HEK293 (cell line): ENCODE measurements around the gene AADACL3.
"Not testable (repeated sequence)": the region's sequence is repeated elsewhere in the genome, so short reads cannot be mapped to it uniquely, and the experiment has no call there.

Experiments used
- CTCF ChIA-PET: fragments of 350-600 bp; formaldehyde crosslinking; extraction: SDS; loops from one replicate; lab custom pipeline; 2021; ENCODE audit warnings: antibody characterized with exemption; lab: Yijun Ruan, JAX
- POLR2A ChIA-PET: fragments of 300-600 bp; formaldehyde crosslinking; extraction: SDS; loops from one replicate; lab custom pipeline; 2020; ENCODE audit warnings: antibody characterized with exemption, inconsistent platforms; lab: Yijun Ruan, JAX
- H3K27ac ChIP-seq: fragments of 200-500 bp; sonication (Bioruptor generic); 2 replicates; pipeline ENCODE4 v1.5.1; 2014; ENCODE audit warnings: low read depth, low read length, control low read depth, inconsistent platforms; ENCODE audit errors: extremely low read depth
- H3K36me3 ChIP-seq, 2 experiments: fragments of 200-500 bp in 1 of 2; sonication (Bioruptor generic) in 1 of 2; 1 replicate in 1 of 2; 2 replicates in 1 of 2; pipeline ENCODE4 v1.5.1; 2014 to 2017; ENCODE audit warnings: inconsistent platforms in 2 of 2, low read length in 2 of 2; ENCODE audit not compliant: control insufficient read depth in 2 of 2, insufficient read depth in 1 of 2
- H3K4me1 ChIP-seq: fragments of 200-500 bp; sonication (Bioruptor generic); 2 replicates; pipeline ENCODE4 v1.5.1; 2014; ENCODE audit warnings: mild to moderate bottlenecking, low read length, inconsistent platforms; ENCODE audit not compliant: control insufficient read depth, insufficient read depth
- H3K4me3 ChIP-seq: 2 replicates; pipeline ENCODE4 v1.5.1; 2011; ENCODE audit warnings: low read depth, mild to moderate bottlenecking, control low read depth, low read length, moderate library complexity
- H3K9me3 ChIP-seq: fragments of 200-500 bp; sonication (Bioruptor generic); 2 replicates; pipeline ENCODE4 v1.5.1; 2014; ENCODE audit warnings: low read depth, low read length, inconsistent platforms; ENCODE audit not compliant: control insufficient read depth, insufficient read depth
- KLF10 ChIP-seq: fragments of 450-650 bp; IDR thresholded peaks from 2 replicates; pipeline ENCODE4 v1.5.1; 2018; ENCODE audit warnings: missing biosample characterization, mild to moderate bottlenecking, missing genetic modification characterization
- YY1 ChIP-seq: fragments of 450-650 bp; formaldehyde crosslinking; IDR thresholded peaks from 2 replicates; pipeline ENCODE4 v1.5.1; 2018; ENCODE audit warnings: missing biosample characterization, missing genetic modification characterization
- ZNF184 ChIP-seq: fragments of 450-650 bp; IDR thresholded peaks from 2 replicates; pipeline ENCODE4 v1.5.1; 2018; ENCODE audit warnings: missing biosample characterization, mild to moderate bottlenecking, missing genetic modification characterization
- ZNF350 ChIP-seq: fragments of 450-650 bp; formaldehyde crosslinking; IDR thresholded peaks from 2 replicates; pipeline ENCODE4 v1.5.0; 2017; ENCODE audit warnings: missing biosample characterization, mild to moderate bottlenecking, missing genetic modification characterization
- ZNF404 ChIP-seq: fragments of 450-650 bp; formaldehyde crosslinking; IDR thresholded peaks from 2 replicates; pipeline ENCODE4 v1.5.1; 2017; ENCODE audit warnings: missing biosample characterization, missing genetic modification characterization
- ZNF571 ChIP-seq: fragments of 450-650 bp; formaldehyde crosslinking; IDR thresholded peaks from 2 replicates; pipeline ENCODE4 v1.5.0; 2017; ENCODE audit warnings: missing biosample characterization, missing genetic modification characterization
- ZNF654 ChIP-seq: fragments of 450-650 bp; formaldehyde crosslinking; IDR thresholded peaks from 2 replicates; pipeline ENCODE4 v1.5.1; 2016; ENCODE audit warnings: low read depth, missing biosample characterization, missing genetic modification characterization
- ZNF701 ChIP-seq: fragments of 450-650 bp; formaldehyde crosslinking; IDR thresholded peaks from 2 replicates; pipeline ENCODE4 v1.5.1; 2016; ENCODE audit warnings: missing biosample characterization, missing genetic modification characterization
- TF ChIP-seq, protein P1 (sequence below): fragments of 450-650 bp; formaldehyde crosslinking; IDR thresholded peaks from 2 replicates; pipeline ENCODE4 v1.5.1; 2016; ENCODE audit warnings: missing biosample characterization, missing genetic modification characterization, borderline replicate concordance
- TF ChIP-seq, protein P2 (sequence below): fragments of 450-650 bp; formaldehyde crosslinking; IDR thresholded peaks from 2 replicates; pipeline ENCODE4 v1.5.1; 2016; ENCODE audit warnings: missing biosample characterization, missing genetic modification characterization
- TF ChIP-seq, protein P3 (sequence below): fragments of 450-650 bp; formaldehyde crosslinking; IDR thresholded peaks from 2 replicates; pipeline ENCODE4 v1.5.1; 2016; ENCODE audit warnings: missing biosample characterization, missing genetic modification characterization
- TF ChIP-seq, protein P4 (sequence below): fragments of 450-650 bp; formaldehyde crosslinking; IDR thresholded peaks from 2 replicates; pipeline ENCODE4 v1.5.1; 2016; ENCODE audit warnings: missing biosample characterization, missing genetic modification characterization

The AADACL3 gene

DNA sequence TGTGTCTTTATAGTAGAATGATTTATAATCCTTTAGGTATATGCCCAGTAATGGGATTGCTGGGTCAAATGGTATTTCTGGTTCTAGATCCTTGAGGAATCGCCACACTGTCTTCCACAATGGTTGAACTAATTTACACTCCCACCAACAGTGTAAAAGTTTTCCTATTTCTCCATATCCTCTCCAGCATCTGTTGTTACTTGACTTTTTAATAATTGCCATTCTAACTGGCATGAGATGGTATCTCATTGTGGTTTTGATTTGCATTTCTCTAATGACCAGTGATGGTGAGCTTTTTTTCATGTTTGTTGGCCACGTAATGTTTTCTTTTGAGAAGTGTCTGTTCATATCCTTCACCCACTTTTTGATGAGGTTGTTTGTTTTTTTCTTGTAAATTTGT lies 15.2 kb downstream of the AADACL3 start:
- H3K4me1 ChIP-seq, H3K4me3 ChIP-seq, POLR2A ChIA-PET, CTCF ChIA-PET, H3K27ac ChIP-seq, H3K9me3 ChIP-seq, H3K36me3 ChIP-seq: not testable (repeated sequence)
- peak; percentile 93 for TF ChIP-seq ZNF184 (tag by site-specific recombination)

DNA sequence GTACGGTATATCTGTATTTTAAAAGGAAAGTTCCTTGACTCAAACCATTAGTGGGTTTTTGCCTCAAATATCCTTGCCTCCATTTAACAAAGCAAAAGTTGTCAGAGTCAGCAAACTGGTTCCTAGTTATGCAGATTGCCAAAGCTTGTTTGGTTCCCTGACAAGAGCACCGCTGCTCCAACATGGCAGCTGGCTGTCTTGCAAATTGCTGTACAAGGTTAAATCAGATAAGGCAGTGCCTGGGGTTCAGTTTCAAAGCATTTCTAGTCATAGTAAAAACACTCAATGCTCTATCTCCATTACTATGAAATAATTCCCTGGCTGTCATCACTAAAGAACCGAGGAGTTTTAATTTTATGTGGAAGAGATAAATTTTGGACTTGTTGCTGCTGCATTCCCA lies 18.7 kb downstream of the AADACL3 start:
- CTCF ChIA-PET, result no interaction called here
- H3K27ac ChIP-seq, result no peak overlapping the region
- no peaks in the 10 kb centered on the region for H3K9me3 ChIP-seq
- H3K36me3 ChIP-seq, result no peaks in the 10 kb centered on the region
- no peak overlapping the region for H3K4me3 ChIP-seq
- TF ChIP-seq ZNF571 (tag by site-specific recombination) (no peak), ZNF654 (tag by site-specific recombination) (no peak), ZNF404 (tag by site-specific recombination) (no peak), YY1 (tag by site-specific recombination) (no peak), KLF10 (tag by site-specific recombination) (no peak), ZNF350 (tag by site-specific recombination) (no peak), ZNF701 (tag by site-specific recombination) (no peak)
- TF ChIP-seq, protein P1, sequence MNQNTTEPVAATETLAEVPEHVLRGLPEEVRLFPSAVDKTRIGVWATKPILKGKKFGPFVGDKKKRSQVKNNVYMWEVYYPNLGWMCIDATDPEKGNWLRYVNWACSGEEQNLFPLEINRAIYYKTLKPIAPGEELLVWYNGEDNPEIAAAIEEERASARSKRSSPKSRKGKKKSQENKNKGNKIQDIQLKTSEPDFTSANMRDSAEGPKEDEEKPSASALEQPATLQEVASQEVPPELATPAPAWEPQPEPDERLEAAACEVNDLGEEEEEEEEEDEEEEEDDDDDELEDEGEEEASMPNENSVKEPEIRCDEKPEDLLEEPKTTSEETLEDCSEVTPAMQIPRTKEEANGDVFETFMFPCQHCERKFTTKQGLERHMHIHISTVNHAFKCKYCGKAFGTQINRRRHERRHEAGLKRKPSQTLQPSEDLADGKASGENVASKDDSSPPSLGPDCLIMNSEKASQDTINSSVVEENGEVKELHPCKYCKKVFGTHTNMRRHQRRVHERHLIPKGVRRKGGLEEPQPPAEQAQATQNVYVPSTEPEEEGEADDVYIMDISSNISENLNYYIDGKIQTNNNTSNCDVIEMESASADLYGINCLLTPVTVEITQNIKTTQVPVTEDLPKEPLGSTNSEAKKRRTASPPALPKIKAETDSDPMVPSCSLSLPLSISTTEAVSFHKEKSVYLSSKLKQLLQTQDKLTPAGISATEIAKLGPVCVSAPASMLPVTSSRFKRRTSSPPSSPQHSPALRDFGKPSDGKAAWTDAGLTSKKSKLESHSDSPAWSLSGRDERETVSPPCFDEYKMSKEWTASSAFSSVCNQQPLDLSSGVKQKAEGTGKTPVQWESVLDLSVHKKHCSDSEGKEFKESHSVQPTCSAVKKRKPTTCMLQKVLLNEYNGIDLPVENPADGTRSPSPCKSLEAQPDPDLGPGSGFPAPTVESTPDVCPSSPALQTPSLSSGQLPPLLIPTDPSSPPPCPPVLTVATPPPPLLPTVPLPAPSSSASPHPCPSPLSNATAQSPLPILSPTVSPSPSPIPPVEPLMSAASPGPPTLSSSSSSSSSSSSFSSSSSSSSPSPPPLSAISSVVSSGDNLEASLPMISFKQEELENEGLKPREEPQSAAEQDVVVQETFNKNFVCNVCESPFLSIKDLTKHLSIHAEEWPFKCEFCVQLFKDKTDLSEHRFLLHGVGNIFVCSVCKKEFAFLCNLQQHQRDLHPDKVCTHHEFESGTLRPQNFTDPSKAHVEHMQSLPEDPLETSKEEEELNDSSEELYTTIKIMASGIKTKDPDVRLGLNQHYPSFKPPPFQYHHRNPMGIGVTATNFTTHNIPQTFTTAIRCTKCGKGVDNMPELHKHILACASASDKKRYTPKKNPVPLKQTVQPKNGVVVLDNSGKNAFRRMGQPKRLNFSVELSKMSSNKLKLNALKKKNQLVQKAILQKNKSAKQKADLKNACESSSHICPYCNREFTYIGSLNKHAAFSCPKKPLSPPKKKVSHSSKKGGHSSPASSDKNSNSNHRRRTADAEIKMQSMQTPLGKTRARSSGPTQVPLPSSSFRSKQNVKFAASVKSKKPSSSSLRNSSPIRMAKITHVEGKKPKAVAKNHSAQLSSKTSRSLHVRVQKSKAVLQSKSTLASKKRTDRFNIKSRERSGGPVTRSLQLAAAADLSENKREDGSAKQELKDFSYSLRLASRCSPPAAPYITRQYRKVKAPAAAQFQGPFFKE (tag by site-specific recombination), result no peak
- TF ChIP-seq, protein P2, sequence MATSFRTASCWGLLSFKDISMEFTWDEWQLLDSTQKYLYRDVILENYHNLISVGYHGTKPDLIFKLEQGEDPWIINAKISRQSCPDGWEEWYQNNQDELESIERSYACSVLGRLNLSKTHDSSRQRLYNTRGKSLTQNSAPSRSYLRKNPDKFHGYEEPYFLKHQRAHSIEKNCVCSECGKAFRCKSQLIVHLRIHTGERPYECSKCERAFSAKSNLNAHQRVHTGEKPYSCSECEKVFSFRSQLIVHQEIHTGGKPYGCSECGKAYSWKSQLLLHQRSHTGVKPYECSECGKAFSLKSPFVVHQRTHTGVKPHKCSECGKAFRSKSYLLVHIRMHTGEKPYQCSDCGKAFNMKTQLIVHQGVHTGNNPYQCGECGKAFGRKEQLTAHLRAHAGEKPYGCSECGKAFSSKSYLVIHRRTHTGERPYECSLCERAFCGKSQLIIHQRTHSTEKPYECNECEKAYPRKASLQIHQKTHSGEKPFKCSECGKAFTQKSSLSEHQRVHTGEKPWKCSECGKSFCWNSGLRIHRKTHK (tag by site-specific recombination), result no peak
- TF ChIP-seq, protein P3, sequence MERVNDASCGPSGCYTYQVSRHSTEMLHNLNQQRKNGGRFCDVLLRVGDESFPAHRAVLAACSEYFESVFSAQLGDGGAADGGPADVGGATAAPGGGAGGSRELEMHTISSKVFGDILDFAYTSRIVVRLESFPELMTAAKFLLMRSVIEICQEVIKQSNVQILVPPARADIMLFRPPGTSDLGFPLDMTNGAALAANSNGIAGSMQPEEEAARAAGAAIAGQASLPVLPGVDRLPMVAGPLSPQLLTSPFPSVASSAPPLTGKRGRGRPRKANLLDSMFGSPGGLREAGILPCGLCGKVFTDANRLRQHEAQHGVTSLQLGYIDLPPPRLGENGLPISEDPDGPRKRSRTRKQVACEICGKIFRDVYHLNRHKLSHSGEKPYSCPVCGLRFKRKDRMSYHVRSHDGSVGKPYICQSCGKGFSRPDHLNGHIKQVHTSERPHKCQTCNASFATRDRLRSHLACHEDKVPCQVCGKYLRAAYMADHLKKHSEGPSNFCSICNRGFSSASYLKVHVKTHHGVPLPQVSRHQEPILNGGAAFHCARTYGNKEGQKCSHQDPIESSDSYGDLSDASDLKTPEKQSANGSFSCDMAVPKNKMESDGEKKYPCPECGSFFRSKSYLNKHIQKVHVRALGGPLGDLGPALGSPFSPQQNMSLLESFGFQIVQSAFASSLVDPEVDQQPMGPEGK (tag by site-specific recombination), result no peak
- TF ChIP-seq, protein P4, sequence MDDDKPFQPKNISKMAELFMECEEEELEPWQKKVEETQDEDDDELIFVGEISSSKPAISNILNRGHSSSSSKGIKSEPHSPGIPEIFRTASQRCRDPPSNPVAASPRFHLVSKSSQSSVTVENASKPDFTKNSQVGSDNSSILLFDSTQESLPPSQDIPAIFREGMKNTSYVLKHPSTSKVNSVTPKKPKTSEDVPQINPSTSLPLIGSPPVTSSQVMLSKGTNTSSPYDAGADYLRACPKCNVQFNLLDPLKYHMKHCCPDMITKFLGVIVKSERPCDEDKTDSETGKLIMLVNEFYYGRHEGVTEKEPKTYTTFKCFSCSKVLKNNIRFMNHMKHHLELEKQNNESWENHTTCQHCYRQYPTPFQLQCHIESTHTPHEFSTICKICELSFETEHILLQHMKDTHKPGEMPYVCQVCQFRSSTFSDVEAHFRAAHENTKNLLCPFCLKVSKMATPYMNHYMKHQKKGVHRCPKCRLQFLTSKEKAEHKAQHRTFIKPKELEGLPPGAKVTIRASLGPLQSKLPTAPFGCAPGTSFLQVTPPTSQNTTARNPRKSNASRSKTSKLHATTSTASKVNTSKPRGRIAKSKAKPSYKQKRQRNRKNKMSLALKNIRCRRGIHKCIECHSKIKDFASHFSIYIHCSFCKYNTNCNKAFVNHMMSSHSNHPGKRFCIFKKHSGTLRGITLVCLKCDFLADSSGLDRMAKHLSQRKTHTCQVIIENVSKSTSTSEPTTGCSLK (tag by site-specific recombination), result no peak
- TF ChIP-seq, all 188 proteins: peak for 0
- POLR2A ChIA-PET, result no interaction called here
- no peaks in the 10 kb centered on the region for H3K4me1 ChIP-seq
